ENCODE measurements around the gene PFDN1. TPM values are rescaled to one million over a fixed set of nuclear protein-coding genes. Genes with fewer than 3 reads are reported as not detected.

The PFDN1 gene
- total RNA-seq, 1 experiment from 2014 or later, result 49.8 TPM

- Histone ChIP-seq H3K36me3 (ENCODE audit: insufficient read depth, low read length) (no peaks in the 10 kb centered on the region), H3K27ac (ENCODE audit: low read length) (no peak overlapping the region), H3K9ac (ENCODE audit: low read length) (no peak overlapping the region), H4K20me1 (ENCODE audit: insufficient read depth, low read depth, low read length) (peaks cover 3% of the 10 kb centered on the region; the same call in 1 of the 2 replicates), H3K4me3 (ENCODE audit: low read length) (no peak overlapping the region), H3K9me3 (ENCODE audit: low read length) (no peaks in the 10 kb centered on the region), H2AFZ (ENCODE audit: low read length) (no peak overlapping the region), H3K27me3 (ENCODE audit: low read length) (no peaks in the 10 kb centered on the region), H3K4me2 (ENCODE audit: low read depth, low read length, poor library complexity, severe bottlenecking) (no peak overlapping the region), H3K9me2 (replicated peaks; ENCODE audit: insufficient read depth, low read length) (no peaks in the 10 kb centered on the region), H3K79me2 (ENCODE audit: low read length) (no peaks in the 10 kb centered on the region), H3K4me1 (ENCODE audit: low read length) (no peaks in the 10 kb centered on the region)
- no peak for DNase-seq
Measured at GRCh38 chr5:140222416-140222815, 80.5 kb downstream of the PFDN1 start.

- Histone ChIP-seq H3K4me2 (ENCODE audit: low read depth, low read length, poor library complexity, severe bottlenecking) (no peak overlapping the region), H3K9ac (ENCODE audit: low read length) (no peak overlapping the region), H3K4me1 (ENCODE audit: low read length) (no peaks in the 10 kb centered on the region), H3K27ac (ENCODE audit: low read length) (no peak overlapping the region), H2AFZ (ENCODE audit: low read length) (no peak overlapping the region), H3K4me3 (ENCODE audit: low read length) (no peak overlapping the region), H3K36me3 (ENCODE audit: insufficient read depth, low read length) (no peaks in the 10 kb centered on the region), H4K20me1 (ENCODE audit: insufficient read depth, low read depth, low read length) (peaks cover 3% of the 10 kb centered on the region; the same call in 1 of the 2 replicates), H3K9me2 (replicated peaks; ENCODE audit: insufficient read depth, low read length) (no peaks in the 10 kb centered on the region), H3K79me2 (ENCODE audit: low read length) (no peaks in the 10 kb centered on the region), H3K9me3 (ENCODE audit: low read length) (no peaks in the 10 kb centered on the region), H3K27me3 (ENCODE audit: low read length) (no peaks in the 10 kb centered on the region)
- DNase-seq, result no peak
Measured at GRCh38 chr5:140221697-140222223, 81.1 kb downstream of the PFDN1 start.

- Histone ChIP-seq H3K27ac (ENCODE audit: low read length) (no peak overlapping the region), H3K4me1 (ENCODE audit: low read length) (no peaks in the 10 kb centered on the region), H3K36me3 (ENCODE audit: insufficient read depth, low read length) (no peaks in the 10 kb centered on the region), H3K4me2 (ENCODE audit: low read depth, low read length, poor library complexity, severe bottlenecking) (no peak overlapping the region), H3K4me3 (ENCODE audit: low read length) (no peak overlapping the region), H4K20me1 (ENCODE audit: insufficient read depth, low read depth, low read length) (peaks cover 8% of the 10 kb centered on the region; the same call in 1 of the 2 replicates), H3K9ac (ENCODE audit: low read length) (no peak overlapping the region), H3K27me3 (ENCODE audit: low read length) (no peaks in the 10 kb centered on the region), H2AFZ (ENCODE audit: low read length) (no peak overlapping the region), H3K79me2 (ENCODE audit: low read length) (no peaks in the 10 kb centered on the region), H3K9me3 (ENCODE audit: low read length) (no peaks in the 10 kb centered on the region), H3K9me2 (replicated peaks; ENCODE audit: insufficient read depth, low read length) (no peaks in the 10 kb centered on the region)
- DNase-seq, result no peak
Measured at GRCh38 chr5:140220698-140221064, 82.2 kb downstream of the PFDN1 start.

GRCh38 chr5:140220032-140220697 is 82.7 kb downstream of the PFDN1 start:
- Histone ChIP-seq H3K9me3 (ENCODE audit: low read length) (no peaks in the 10 kb centered on the region), H3K27me3 (ENCODE audit: low read length) (no peaks in the 10 kb centered on the region), H3K9me2 (replicated peaks; ENCODE audit: insufficient read depth, low read length) (no peaks in the 10 kb centered on the region), H3K4me3 (ENCODE audit: low read length) (no peak overlapping the region), H4K20me1 (ENCODE audit: insufficient read depth, low read depth, low read length) (peaks cover 8% of the 10 kb centered on the region; the same call in 1 of the 2 replicates), H3K36me3 (ENCODE audit: insufficient read depth, low read length) (no peaks in the 10 kb centered on the region), H3K4me1 (ENCODE audit: low read length) (no peaks in the 10 kb centered on the region), H3K27ac (ENCODE audit: low read length) (no peak overlapping the region), H3K9ac (ENCODE audit: low read length) (no peak overlapping the region), H2AFZ (ENCODE audit: low read length) (no peak overlapping the region), H3K4me2 (ENCODE audit: low read depth, low read length, poor library complexity, severe bottlenecking) (no peak overlapping the region), H3K79me2 (ENCODE audit: low read length) (no peaks in the 10 kb centered on the region)
- no peak for DNase-seq

- Histone ChIP-seq H3K27me3 (ENCODE audit: low read length) (no peaks in the 10 kb centered on the region), H3K4me3 (ENCODE audit: low read length) (no peak overlapping the region), H3K9me3 (ENCODE audit: low read length) (no peaks in the 10 kb centered on the region), H3K9me2 (replicated peaks; ENCODE audit: insufficient read depth, low read length) (no peaks in the 10 kb centered on the region), H3K9ac (ENCODE audit: low read length) (no peak overlapping the region), H2AFZ (ENCODE audit: low read length) (no peak overlapping the region), H3K27ac (ENCODE audit: low read length) (no peak overlapping the region), H3K79me2 (ENCODE audit: low read length) (no peaks in the 10 kb centered on the region), H3K4me2 (ENCODE audit: low read depth, low read length, poor library complexity, severe bottlenecking) (no peak overlapping the region), H4K20me1 (ENCODE audit: insufficient read depth, low read depth, low read length) (peaks cover 8% of the 10 kb centered on the region; the same call in 1 of the 2 replicates), H3K4me1 (ENCODE audit: low read length) (no peaks in the 10 kb centered on the region), H3K36me3 (ENCODE audit: insufficient read depth, low read length) (no peaks in the 10 kb centered on the region)
- no peak for DNase-seq
Measured at GRCh38 chr5:140219068-140219991, 83.6 kb downstream of the PFDN1 start.

GRCh38 chr5:140217299-140218026 is 85.4 kb downstream of the PFDN1 start:
- H3K9me2 ChIP-seq (replicated peaks; ENCODE audit: insufficient read depth, low read length), result no peaks in the 10 kb centered on the region
- H3K4me3 ChIP-seq (ENCODE audit: low read length), result no peak overlapping the region
- H4K20me1 ChIP-seq (ENCODE audit: insufficient read depth, low read depth, low read length), result peaks cover 8% of the 10 kb centered on the region; the same call in 1 of the 2 replicates

GRCh38 chr5:140216478-140217074 is 86.3 kb downstream of the PFDN1 start:
- no peaks in the 10 kb centered on the region for H3K9me2 ChIP-seq (replicated peaks; ENCODE audit: insufficient read depth, low read length)
- no peak for DNase-seq
- H3K9ac ChIP-seq (ENCODE audit: low read length), result no peak overlapping the region
- H3K36me3 ChIP-seq (ENCODE audit: insufficient read depth, low read length), result no peaks in the 10 kb centered on the region
- H3K4me3 ChIP-seq (ENCODE audit: low read length), result no peak overlapping the region
- no peaks in the 10 kb centered on the region for H3K9me3 ChIP-seq (ENCODE audit: low read length)
- H3K79me2 ChIP-seq (ENCODE audit: low read length), result no peaks in the 10 kb centered on the region
- no peak overlapping the region for H3K27ac ChIP-seq (ENCODE audit: low read length)
- no peak overlapping the region for H2AFZ ChIP-seq (ENCODE audit: low read length)
- no peak overlapping the region for H3K4me2 ChIP-seq (ENCODE audit: low read depth, low read length, poor library complexity, severe bottlenecking)
- H3K27me3 ChIP-seq (ENCODE audit: low read length), result no peaks in the 10 kb centered on the region
- H3K4me1 ChIP-seq (ENCODE audit: low read length), result no peaks in the 10 kb centered on the region
- H4K20me1 ChIP-seq (ENCODE audit: insufficient read depth, low read depth, low read length), result peaks cover 8% of the 10 kb centered on the region; the same call in 1 of the 2 replicates

More at GRCh38 chr5:140217299-140218026, 85.4 kb downstream of the PFDN1 start:
- H2AFZ ChIP-seq (ENCODE audit: low read length), result no peak overlapping the region
- H3K36me3 ChIP-seq (ENCODE audit: insufficient read depth, low read length), result no peaks in the 10 kb centered on the region
- no peaks in the 10 kb centered on the region for H3K27me3 ChIP-seq (ENCODE audit: low read length)
- no peak overlapping the region for H3K9ac ChIP-seq (ENCODE audit: low read length)
- no peak overlapping the region for H3K27ac ChIP-seq (ENCODE audit: low read length)
- DNase-seq, result no peak
- no peaks in the 10 kb centered on the region for H3K79me2 ChIP-seq (ENCODE audit: low read length)
- no peaks in the 10 kb centered on the region for H3K9me3 ChIP-seq (ENCODE audit: low read length)
- no peaks in the 10 kb centered on the region for H3K4me1 ChIP-seq (ENCODE audit: low read length)
- H3K4me2 ChIP-seq (ENCODE audit: low read depth, low read length, poor library complexity, severe bottlenecking), result no peak overlapping the region

All from Karpas-422 (cell line).